IPS-11a (cell line): Measurements from ENCODE around the gene ZNF273.
"Not testable (repeated sequence)": the region's sequence is repeated elsewhere in the genome, so short reads cannot be mapped to it uniquely, and the experiment has no call there.

ENCODE experiments used
- H3K4me3 ChIP-seq: one replicate; pipeline ENCODE4 v1.5.1; 2013; ENCODE audit warnings: low read depth, low read length, control low read depth

Gene ZNF273

DNA sequence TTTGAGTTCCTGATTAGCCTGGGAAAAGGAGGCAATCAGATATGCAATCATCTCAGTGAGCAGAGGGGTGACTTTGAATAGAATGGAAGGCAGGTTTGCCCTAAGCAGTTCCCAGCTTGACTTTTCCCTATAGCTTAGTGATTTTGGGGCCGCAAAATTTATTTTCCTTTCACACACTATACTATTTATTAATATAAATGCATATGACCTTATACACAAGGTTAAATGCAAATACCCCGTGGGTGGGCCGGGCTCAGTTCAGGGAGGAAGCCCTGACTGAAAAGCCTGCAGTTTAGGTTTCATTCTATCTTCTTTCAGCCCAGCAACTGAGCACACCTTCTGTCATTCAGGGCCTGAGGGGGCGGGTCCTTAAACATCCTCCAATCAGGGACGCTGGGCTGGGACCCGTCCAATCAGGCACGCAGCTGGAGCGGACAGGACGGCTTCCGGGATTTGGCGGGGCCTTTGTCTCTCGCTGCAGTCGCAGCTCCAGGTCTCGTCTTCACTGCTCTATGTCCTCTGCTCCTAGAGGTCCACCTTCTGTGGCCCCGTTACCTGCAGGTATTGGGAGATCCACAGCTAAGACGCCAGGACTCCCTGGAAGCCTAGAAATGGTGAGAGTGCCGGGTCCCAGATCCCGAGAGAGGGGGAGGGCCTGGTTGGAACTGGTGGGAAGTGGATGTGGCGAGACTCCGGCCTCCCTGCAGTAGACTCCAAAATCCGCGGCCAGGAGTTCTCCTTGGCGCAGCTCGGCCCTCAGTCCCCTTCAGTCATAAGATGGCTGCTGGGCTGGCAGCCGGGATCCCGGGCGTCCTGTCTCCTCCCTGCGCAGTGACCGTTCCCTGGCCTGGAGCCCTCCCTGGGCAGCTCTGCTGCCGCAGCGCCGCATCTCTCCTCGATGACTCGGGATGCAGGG is at the start of gene ZNF273:
TSS of gene ZNF273 (plus strand) at position 468 of the 916 bp plus-strand sequence. CDS start at position 513, 45 bp downstream.
- H3K4me3 ChIP-seq, result peak within 1 kb of the TSS; percentile 88

DNA sequence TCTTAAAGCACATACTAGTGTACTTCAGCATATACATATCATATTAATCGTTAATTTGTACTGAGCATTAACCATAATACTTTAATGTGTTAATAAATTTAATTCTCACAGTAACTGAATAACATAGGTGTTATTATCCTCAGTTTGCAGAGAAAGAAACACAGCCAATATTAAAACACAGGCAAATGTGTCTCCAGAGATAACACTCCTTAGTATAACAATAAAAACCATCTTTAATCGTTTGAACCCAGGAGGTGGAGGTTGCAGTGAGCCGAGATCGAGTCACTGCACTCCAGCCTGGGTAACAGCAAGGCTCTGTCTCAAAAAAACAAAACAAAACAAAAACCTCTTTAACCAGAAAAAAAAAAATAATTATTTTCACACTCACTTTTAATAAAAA is 49.4 kb upstream of the ZNF273 start:
- no peak overlapping the region for H3K4me3 ChIP-seq

DNA sequence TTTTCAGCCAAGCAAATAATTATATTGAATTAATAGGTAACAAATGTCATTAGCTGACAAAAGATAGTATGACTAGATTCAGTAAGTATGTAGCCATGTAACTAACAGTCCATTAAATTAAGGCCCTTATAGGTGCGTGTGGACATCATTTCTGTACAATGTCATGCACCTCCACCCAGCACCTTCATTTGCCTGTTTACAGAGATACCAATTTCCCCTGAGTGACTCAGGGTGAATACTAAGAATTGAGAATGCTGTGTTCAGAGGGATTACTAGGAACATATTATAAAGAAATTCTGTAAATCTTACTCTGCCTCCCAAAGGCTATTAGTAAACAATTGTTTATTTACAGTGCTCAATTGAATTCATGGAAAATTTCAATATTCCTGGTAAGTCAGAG is 48.1 kb upstream of the ZNF273 start:
- no peak overlapping the region for H3K4me3 ChIP-seq

DNA sequence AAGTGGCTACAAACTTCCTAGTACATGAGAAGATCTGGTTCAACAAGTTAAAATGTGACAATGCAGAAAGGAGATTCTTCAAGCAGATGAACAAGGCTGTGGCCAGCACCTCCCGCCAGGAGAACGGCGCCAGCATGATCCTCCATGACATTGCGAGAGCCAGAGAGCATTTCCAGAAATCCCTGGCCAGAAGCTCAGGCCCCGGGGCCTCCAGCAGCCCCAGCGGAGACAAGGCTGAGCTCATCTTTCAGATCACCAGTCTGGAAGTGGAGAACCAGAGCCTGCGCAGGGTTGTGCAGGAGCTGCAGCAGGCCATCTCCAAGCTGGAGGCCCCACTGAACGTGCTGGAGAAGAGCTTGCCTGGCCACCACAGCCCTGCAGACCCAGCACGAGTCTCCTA is 40.1 kb upstream of the ZNF273 start:
- H3K4me3 ChIP-seq, result no peak overlapping the region

DNA sequence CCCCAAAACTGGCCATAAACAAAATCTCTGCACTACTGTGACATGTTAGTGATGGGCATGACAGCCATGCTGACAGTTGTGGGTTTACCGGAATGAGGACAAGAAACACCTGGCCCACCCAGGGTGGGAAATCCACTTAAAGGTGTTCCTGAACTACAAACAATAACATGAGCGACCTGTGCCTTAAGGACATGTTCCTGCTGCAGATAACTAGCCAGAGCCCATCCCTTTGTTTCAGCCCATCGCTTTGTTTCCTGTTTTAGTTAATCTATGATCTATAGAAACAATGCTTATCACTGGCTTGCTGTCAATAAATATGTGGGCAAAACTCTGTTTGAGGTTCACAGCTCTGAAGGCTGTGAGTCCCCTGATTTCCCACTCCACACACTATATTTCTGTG is 39.5 kb upstream of the ZNF273 start:
- not testable (repeated sequence) for H3K4me3 ChIP-seq

DNA sequence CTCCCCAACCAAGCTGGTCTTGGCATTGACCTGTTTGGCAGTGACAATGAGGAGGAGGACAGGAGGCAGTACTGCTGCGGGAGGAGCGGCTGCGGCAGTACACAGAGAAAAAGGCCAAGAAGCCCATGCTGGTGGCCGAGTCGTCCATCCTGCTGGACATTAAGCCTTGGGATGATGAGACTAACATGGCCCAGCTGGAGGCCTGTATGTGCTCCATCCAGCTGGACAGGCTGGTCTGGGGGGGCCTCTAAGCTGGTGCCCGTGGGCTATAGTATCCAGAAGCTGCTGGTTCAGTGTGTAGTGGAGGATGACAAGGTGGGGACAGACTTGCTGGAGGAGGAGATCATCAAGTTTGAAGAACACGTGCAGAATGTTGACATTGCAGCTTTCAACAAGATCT is 39.1 kb upstream of the ZNF273 start:
- H3K4me3 ChIP-seq, result no peak overlapping the region

DNA sequence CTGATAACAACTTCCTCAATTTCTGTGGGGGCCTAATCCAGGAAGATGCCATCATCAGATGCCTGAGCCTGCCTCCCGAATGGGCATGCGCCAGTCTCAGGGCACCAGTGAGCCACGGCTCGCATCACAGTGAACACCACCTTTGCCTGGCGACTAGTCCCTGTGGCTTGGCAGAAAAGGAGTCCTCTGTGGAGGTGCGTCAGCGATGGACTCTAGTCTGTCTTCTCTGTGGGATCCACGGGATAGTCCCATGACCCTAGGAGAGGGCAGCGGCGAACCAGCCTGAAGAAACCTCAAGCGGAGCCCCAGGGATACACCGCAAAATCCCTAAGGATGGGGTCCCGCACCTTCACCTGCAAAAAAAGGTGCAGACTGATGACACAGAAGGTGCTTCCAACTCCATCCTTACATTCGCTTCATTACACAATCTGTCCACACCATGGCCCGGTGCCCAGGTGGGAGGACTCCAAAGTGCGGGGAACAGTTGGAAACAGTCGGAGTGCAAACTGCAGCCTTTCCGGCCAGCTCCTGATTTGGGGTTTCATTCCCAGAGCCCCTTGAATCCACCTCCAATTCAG is 35.1 kb upstream of the ZNF273 start:
- no peak overlapping the region for H3K4me3 ChIP-seq

DNA sequence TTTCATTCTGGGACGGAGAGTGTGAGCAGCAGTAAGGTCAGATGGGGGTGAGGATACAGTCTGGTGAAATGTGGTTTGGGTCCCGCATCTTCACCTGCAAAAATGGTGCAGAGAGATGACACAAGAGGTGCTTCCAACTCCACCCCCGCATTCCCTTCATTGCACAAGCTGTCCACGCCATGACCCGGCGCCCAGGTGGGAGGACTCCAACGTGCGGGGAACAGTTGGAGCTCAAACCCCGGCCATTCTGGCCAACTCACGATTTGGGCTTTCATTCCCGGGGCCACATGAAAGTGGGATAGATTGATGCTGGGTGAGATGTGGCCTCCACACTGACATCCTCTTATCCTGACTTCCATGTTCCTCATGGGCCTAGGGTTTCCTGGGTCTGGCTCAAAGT is 34.6 kb upstream of the ZNF273 start:
- no peak overlapping the region for H3K4me3 ChIP-seq

DNA sequence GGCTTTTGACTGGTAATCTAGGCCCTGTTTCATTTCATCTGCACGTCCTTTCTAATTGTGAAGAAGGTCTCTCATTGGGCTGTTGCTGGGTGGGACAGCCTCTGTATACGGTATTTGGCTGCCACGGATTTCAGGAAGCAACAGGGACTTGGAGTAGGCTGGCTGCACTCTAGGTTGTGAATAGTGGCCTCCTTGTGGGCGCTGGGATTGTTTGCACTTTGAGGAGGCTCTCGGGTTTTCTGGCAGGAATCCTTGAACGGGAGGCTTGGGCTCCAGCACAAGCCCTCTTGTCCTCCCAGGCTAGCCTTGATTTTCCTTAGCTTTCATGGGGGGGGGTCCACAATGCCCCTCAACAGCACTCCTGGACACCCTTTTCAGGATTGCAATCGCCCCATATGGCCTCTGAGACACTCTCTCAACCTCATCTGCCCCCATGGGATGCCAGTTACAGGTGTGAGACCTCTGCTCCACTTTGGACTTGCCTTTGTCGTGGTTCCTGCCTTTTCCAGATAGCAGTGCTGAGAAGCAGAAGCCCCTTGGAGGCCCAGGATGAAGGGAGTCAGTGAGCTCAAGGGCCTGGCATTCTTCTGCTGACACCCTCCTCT is 33.9 kb upstream of the ZNF273 start:
- no peak overlapping the region for H3K4me3 ChIP-seq

DNA sequence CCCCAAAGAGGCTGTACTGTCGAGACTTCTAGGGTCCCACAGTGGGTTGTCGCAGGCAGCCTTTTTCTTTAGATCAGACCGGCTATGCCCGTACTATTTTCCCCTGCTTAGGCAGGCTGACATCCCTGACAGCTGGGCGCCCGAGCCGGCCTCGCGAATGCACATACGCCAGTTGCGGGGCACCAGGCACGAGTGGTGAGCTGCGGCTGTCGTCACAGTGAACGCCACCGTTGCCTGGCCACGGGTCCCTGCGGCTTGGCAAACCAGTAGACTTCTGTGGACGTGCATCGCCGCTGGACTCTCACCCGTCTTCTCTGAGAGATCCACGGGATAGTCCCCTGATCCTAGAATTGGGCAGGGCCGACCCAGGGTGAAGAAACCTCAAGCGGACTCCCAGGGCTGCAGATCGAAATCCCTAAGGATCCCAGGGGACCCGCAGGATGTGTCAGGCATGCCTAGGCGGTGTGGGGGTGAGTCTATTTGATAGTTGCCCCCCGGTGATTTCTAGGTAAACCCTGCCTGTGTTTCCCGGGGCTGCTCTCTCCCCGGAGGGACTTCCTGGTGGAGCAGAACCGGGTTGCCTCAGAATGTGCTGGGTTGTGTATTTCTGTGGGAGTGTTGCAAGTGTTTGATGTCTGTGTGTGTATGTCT is 33.0 kb upstream of the ZNF273 start:
- H3K4me3 ChIP-seq, result no peak overlapping the region

DNA sequence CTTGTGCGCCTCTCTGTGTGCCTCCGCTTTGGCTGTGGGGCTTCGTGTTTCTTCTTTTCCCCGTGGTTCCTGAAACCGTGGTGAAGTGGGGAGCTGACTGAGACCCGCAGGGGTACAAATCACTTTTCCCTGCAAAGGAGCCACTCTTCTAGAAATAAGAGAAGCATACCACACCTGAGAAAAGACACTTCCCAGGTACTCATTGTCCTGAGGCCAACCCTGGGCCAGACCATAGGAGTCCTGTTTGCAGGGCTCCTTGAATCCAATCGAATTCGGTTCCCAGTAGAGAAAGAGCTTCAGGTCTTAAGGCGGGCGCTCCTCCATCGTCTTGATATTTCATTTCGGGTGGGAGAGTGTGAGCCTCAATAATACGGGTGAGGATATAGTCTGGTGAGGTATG is 32.4 kb upstream of the ZNF273 start:
- no peak overlapping the region for H3K4me3 ChIP-seq

DNA sequence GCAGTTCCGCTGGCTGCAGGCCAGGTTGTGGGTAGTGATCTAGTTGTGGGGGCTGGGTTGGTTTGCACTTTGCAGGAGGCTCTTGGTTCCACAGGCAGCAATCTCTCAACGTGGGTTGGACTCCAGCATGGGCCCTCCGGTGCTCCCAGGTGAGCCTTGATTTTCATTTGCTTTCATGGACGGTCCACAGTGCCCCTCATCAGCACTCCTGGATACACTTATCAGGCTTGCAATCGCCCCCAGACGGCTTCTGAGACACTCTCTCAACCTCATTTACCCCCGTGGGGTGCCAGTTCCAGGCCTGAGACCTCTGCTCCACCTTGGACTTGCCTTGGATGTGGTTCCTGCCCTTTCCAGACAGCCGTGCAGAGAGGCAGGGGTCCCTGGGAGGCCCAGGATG is 31.3 kb upstream of the ZNF273 start:
- no peak overlapping the region for H3K4me3 ChIP-seq

DNA sequence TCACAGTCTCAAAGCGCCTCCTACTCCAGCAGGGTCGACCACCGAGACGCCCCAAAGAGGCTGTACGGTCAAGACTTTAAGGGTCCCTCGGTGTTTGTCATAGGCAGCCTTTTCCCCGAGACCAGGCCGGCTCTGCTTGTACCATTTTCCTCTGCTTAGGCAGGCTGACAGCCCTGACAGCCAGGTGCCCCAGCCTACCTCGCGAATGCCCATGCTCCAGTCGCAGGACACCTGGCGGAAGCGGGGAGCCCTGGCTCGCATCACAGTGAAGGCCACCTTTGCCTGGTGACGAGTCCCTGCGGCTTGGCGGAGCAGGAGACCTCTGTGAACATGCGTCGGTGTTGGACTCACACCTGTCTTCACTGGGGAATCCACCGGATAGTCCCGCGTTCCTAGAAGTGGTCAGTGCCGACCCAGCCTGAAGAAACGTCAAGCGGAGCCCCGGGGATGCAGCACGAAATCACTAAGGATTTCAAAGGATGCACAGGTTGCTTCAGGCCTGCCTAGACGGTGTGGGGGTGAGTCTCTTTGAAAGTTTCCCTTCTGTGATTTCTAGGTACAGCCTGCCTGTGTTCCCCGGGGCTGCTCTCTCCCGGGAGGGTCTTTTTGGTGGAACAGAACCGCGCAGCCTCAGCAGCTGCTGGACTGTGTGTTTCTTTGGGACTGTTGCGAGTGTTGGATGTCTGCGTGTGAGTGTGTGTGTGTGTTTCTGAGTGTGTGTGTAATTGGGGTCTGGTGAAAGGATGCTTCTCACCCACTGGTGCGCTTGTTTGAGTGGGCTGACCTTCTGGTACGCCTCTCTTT is 30.5 kb upstream of the ZNF273 start:
- no peak overlapping the region for H3K4me3 ChIP-seq

DNA sequence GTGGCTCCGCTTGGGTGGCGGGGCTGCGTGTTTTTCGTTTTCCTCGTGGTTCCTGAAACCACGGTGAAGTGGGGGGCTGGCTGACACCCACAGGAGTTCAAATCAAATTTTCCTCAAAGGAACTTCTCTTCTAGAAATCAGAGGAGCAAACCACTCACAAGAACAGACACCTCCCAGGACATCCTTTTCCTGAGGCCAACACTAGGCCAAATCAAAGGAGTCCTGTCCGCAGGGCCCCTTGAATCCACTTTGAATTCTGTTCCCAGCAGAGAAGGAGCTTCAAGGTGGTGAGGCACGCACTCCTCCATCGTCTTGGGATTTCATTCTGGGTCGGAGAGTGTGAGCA is 29.9 kb upstream of the ZNF273 start:
- no peak overlapping the region for H3K4me3 ChIP-seq

DNA sequence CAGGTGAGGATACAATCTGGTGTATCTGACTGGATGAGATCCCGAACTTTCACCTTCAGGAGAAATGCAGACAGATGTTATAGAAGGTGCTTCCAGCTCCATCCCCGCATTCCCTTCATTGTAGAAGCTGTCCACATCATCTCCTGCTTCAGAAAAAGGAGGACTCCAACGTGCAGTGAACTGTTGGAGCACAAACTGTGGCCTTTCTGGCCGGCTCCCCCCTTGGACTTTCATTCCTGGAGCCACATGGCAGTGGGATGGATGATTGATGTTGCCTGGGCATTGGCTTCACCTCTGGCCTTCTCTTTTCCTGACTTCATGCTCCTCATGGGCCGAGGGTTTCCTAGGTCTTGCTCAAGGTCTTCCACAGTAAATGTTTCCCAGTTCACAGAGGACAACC is 29.6 kb upstream of the ZNF273 start:
- H3K4me3 ChIP-seq, result no peak overlapping the region

DNA sequence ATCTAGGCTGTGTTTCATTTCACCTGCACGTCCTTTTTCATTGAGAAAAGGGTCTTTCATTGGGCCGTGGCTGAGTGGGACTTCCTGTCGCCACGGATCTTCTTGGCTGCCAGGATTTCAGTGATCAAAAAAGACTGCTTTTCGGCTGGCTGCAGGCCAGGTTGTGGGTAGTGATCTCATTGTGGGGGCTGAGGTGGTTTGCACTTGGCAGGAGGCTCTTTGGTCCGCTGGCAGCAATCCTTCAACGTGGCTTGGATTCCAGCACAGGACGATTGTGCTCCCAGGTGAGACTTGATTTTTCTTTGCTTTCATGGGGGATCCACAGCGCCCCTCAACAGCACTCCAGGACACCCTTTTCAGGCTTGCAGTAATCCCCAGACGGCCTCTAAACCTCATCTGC is 29.0 kb upstream of the ZNF273 start:
- no peak overlapping the region for H3K4me3 ChIP-seq

DNA sequence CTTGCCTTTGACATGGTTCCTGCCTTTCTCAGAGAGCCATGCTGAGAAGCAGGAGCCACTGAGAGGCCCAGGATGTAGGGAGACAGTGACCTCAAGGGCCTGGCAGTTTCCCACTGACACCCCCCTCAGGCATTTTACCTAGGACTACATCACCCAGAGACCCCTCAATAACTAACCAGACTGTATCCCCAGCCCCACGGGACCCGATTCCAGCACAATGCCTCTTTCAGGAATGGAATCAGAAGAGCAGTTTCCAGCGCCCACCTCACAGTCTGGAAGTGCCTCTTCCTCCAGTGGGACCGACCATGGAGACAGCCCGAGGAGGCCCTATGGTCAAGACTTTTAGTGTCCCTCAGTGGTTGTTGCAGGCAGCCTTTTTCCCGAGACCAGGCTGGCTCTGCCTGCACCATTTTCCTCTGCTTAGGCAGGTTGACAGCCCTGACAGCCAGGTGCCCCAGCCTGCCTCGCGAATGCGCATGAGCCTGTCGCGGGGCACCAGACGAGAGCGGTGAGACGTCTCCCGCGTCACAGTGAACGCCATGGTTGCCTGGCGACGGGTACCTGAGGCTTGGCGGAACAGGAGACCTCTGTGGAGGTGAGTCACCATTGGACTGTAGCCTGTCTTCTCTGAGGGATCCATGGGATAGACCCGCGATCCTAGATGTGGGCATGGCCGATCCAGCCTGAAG is 28.4 kb upstream of the ZNF273 start:
- H3K4me3 ChIP-seq, result no peak overlapping the region

DNA sequence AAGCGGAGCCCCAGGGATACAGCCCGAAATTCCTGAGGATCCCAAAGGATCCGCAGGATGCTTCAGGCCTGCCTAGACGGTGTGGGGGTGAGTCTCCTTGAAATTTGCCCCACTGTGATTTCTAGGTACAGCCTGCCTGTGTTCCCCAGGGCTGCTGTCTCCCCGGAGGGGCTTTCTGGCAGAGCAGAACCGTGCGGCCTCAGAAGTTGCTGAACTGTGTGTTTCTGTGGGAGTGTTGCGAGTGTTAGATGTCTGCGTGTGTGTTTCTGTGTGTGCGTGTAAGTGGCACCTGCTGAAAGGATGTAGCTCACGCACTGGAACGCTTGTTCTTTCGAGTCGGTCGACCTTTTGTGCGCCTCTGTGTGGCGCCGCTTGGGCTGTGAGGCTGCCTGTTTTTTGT is 27.8 kb upstream of the ZNF273 start:
- no peak overlapping the region for H3K4me3 ChIP-seq

DNA sequence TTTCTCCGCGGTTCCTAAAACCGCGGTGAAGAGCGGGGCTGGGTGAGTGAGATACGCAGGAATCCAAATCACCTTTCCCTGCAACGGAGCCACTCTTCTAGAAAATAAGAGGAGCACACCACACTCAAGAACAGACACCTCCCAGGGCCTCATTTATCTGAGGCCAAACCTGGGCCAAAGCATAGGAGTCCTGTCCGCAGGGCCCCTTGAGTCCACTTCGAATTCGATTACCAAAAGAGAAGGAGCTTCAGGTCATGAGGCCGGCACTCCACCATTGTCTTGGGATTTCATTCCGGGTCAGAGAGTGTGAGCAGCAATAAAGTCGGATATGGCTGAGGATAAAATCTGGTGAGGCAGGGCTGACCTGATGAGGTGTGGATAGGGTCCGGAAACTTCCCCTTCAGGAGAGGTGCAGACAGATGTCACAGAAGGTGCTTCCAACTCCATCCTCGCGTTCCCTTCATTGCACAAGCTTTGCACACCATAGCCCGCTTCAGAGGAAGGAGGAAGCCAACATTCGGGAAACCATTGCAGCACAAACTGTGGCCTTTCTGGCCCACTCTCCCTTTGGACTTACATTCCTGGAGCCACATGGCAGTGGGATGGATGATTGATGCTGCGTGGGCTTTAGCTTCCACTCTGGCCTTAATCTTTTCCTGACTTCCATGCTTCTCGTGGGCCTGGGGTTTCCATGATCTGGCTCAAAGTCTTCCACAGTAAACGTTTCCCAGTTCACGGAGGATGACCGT is 27.2 kb upstream of the ZNF273 start:
- H3K4me3 ChIP-seq, result no peak overlapping the region
